Memory B cell (primary cell): Measurements from ENCODE around the gene ZCCHC24.

ENCODE experiments used
- ATAC-seq: fragments of 150-1000 bp; cut with Tn5 transposase; 2 replicates; pipeline ENCODE4 v1.10.0; 2021; ENCODE audit warnings: low read depth, mild to moderate bottlenecking, moderate library complexity
- DNase-seq, 2 donors: peaks; one replicate each; pipeline ENCODE4 v3.0.0; 2022; ENCODE audit warnings: low spot score in 2 of 2
- H3K27ac Mint-ChIP-seq: one replicate; pipeline ENCODE4 v1.8.0; 2022; ENCODE audit warnings: mild to moderate bottlenecking, moderate library complexity, mixed read lengths
- H3K27me3 Mint-ChIP-seq: one replicate; pipeline ENCODE4 v1.8.0; 2022; ENCODE audit warnings: mixed read lengths
- H3K36me3 Mint-ChIP-seq: one replicate; pipeline ENCODE4 v1.8.0; 2022; ENCODE audit warnings: mild to moderate bottlenecking, mixed read lengths
- H3K4me1 Mint-ChIP-seq: one replicate; pipeline ENCODE4 v1.8.0; 2022; ENCODE audit warnings: mixed read lengths
- H3K4me3 Mint-ChIP-seq: one replicate; pipeline ENCODE4 v1.8.0; 2022; ENCODE audit warnings: mild to moderate bottlenecking, moderate library complexity, mixed read lengths
- H3K9me3 Mint-ChIP-seq: one replicate; pipeline ENCODE4 v1.8.0; 2022; ENCODE audit warnings: mixed read lengths

The ZCCHC24 gene

DNA sequence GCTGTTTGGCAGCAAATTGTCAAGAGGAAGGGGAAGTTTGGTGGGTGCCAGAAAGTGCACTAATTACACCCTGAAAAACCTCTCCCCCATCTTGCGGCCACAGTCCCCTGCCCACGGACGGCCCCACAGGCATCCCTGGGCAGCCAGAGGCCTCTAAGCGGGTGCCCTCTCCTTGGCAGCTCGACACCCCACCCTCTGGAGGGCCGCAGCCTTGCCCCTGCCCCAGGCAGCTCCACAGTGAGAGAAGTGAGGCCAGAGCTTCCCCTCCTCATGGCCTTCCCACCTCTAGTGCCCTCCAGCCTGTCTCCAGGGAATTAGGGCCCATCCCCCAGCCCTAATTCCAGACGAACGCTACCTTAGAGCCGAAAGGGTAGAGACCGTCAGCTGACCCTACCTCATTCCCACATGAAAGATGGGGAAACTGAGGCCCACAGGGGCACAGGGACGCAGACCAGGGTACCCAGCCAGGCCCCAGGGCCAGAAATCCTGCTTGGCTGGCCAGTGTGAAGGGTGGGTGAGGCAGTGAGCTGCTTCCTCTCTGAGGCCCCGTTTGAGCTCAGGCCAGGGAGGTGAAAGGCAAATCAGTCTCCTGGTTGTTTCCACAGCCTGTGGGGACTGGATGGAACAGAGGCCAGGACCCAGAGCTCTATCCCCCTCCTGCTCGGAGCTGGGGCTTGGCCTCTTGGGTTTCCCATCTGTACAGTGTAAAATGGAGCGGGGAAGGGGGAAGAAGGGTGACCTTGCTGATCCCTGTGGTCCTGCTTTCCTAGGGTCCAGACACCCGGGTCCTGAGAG lies 10.0 kb downstream of the ZCCHC24 start:
- Mint-ChIP-seq H3K9me3 (no peaks in the 10 kb centered on the region), H3K36me3 (no peaks in the 10 kb centered on the region), H3K4me1 (peaks cover 3% of the 10 kb centered on the region), H3K4me3 (no peak overlapping the region), H3K27ac (no peak overlapping the region), H3K27me3 (peaks cover 7% of the 10 kb centered on the region)
- ATAC-seq = no peak
- DNase-seq = no peak

DNA sequence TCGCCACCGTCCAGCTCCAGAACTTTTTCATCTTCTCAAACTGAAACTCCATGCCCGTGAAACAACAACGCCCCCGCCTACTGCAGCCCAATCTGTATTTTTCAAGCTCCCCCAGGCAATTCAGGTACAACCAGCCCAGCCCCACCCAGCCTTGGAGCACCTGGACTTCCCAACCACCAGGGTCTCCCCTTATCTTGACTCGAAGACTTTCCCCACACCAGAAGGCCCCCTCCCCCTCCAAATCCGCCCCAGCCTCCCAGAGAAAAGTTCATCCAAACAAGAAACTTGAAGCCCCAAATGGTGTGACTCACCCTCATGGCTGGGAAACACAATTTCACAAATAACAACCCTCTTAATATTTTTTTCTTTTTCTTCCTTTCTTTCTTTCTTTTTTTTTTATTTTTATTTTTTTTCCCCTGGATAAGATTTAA lies 10.6 kb downstream of the ZCCHC24 start:
- Mint-ChIP-seq H3K4me1 (peaks cover 3% of the 10 kb centered on the region), H3K27me3 (peaks cover 7% of the 10 kb centered on the region), H3K4me3 (no peak overlapping the region), H3K9me3 (no peaks in the 10 kb centered on the region), H3K27ac (no peak overlapping the region), H3K36me3 (no peaks in the 10 kb centered on the region)
- DNase-seq (no peak), ATAC-seq (no peak)

DNA sequence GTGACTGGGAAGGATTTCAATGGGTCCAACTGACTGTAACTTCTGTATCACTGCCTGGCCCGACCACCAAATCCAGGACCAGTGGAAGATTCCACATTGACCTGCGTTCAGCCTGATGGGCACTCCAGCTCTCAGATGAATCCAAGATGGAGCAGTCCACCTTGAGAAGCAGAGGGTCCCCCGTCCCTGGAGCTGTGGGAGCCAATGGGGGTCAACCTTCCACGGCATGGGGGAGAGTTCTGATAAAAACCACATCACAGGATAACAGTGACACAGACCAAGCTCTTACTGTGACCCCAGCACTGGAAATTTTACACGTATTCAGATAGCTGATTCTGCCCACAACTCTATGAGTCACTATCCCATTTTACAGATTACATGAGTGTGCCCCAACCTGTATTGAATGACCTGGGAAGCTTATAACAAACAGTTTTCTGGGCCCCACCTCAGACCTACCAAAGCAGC lies 11.2 kb downstream of the ZCCHC24 start:
- no peak overlapping the region for H3K27ac Mint-ChIP-seq
- ATAC-seq (no peak), DNase-seq (no peak)
- no peak overlapping the region for H3K4me3 Mint-ChIP-seq
- H3K27me3 Mint-ChIP-seq = peaks cover 7% of the 10 kb centered on the region
- peaks cover 3% of the 10 kb centered on the region for H3K4me1 Mint-ChIP-seq
- no peaks in the 10 kb centered on the region for H3K9me3 Mint-ChIP-seq
- no peaks in the 10 kb centered on the region for H3K36me3 Mint-ChIP-seq

DNA sequence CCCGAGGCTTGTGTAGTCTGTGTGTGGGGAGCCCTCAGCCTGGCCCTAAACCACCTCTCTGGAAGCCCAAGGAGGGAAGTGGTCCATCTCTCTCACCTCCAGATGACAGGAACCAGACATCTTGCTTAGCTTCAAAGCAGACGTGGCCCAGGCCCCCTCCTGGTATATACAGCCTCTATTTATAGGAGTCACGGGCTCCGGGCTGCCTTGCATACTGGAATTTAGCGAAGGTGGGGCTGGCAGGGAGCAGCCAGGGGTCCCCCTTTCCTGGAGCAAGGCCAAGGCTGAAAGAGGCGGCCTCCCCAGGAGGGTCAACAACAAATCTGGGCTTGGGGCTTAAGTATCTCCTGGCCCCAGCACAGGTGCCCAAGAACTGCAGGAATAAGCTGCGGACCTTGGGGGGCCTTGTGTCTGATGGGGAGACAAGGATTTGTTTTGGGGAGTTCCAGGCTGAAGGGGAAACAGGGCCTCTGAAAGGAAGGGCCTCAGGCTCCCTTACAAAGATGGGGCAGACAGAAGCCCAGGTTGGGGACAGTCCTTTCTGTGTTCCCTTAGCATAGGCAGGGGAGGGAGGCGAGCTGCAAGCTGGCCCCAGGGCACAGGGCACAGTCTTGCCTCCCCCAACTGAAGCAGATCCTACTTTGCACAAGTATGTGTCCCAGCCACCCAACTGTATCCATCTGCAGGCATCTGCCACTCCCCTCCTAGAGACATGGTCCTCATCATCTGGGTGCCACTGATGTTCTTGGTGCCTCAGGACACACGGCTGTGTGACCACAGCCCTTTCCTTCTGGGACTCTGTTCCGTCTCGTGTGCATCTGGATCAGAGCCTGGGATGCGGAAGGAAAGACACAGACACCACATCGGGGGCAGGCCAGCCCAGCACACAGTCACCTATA lies 11.9 kb downstream of the ZCCHC24 start:
- Mint-ChIP-seq H3K9me3 (no peaks in the 10 kb centered on the region), H3K27ac (no peak overlapping the region), H3K36me3 (no peaks in the 10 kb centered on the region), H3K4me1 (peaks cover 3% of the 10 kb centered on the region), H3K27me3 (peaks cover 7% of the 10 kb centered on the region), H3K4me3 (no peak overlapping the region)
- ATAC-seq (no peak), DNase-seq (no peak)

DNA sequence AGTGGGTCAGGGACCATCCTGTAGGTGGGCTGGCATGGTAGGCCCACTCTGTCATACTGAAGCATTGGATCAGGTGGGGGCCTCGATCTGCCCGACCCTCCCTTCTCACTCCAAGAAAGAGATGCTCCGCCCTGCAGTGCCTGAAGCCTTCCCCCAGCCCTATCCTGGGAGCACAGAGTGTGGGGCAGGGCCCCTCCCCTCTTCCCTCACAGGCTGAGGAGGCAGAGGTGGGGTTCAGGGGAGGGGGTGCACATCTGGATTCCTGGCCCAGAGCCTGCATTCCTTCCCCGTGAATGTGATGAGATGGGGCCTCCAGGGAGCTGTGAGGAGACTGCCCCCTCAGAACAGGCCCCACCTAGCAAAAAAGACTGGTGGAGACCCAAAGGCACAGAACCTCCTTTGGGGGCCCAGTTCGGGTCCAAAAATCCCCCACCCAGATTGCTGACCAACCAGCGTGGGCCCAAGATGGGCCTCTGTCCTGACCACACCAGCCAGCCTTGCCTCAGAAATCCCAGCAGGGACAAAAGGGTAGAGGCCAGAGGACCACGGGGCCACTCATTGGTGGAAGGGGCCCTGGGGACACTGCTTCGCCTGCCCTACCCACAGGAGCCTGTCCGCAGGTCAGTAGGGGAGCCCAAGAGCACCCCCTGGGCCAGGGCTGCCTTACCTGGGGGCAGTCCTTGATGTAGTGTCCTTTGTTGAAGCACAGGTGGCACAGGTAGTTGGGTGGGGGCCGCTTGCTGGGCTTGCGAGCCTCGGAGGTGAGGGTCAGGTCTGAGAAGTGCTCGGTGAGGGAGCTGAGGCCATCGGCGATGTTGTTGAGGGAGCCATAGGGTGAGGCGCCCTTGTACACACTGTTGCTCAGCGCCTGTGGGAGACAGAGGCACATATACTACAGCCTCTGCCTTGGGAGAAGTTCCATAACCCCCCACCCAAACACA lies 13.3 kb downstream of the ZCCHC24 start:
- DNase-seq (no peak), ATAC-seq (no peak)
- peaks cover 3% of the 10 kb centered on the region for H3K27me3 Mint-ChIP-seq
- no peaks in the 10 kb centered on the region for H3K4me1 Mint-ChIP-seq
- peaks cover 5% of the 10 kb centered on the region for H3K36me3 Mint-ChIP-seq
- no peak overlapping the region for H3K4me3 Mint-ChIP-seq
- peaks cover 5% of the 10 kb centered on the region for H3K9me3 Mint-ChIP-seq
- H3K27ac Mint-ChIP-seq = no peak overlapping the region

DNA sequence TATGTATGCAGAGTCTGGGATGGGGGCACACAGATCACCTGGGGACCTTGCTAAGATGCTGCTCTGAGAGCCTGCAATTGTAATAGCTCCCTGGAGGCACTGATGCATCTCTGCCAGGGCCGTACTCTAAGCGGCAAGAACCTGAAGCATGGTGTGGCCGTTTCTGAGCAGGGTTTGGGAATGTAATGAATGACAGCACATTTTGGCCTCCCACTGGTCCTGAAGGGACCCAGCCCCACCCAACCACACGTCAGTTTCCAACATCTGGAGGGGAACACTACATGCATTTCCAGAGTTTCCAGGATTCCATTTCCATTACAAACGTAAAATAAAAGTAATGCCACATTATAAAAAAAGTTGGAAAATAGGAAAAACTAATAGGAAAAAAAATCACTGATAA lies 14.0 kb downstream of the ZCCHC24 start:
- Mint-ChIP-seq H3K27ac (no peak overlapping the region), H3K9me3 (peaks cover 5% of the 10 kb centered on the region), H3K27me3 (peaks cover 2% of the 10 kb centered on the region), H3K4me3 (no peak overlapping the region), H3K36me3 (peaks cover 5% of the 10 kb centered on the region), H3K4me1 (no peaks in the 10 kb centered on the region)
- no peak for DNase-seq
- ATAC-seq = no peak

DNA sequence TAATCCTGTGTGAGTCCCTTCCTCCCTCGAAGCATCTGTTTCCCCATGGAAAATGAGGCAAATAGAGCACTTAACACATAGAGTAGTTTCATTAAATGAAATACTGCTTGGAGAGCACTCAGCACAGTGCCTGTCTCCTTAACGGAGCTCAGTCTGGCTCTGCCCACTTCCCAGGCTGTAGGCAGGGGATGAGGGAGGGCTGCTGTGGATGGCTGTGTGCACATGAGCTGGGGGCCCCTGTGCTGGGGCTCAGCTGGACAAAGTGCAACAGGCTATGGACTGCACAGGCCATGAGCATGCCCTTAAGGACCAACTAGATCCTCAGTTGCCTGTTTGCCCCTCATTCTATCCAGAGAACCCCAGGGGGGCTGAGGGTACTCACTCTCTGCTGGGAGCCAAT lies 14.5 kb downstream of the ZCCHC24 start:
- peaks cover 5% of the 10 kb centered on the region for H3K9me3 Mint-ChIP-seq
- no peaks in the 10 kb centered on the region for H3K4me1 Mint-ChIP-seq
- no peak for ATAC-seq
- no peak overlapping the region for H3K4me3 Mint-ChIP-seq
- DNase-seq = no peak
- no peak overlapping the region for H3K27ac Mint-ChIP-seq
- H3K36me3 Mint-ChIP-seq = peaks cover 5% of the 10 kb centered on the region
- H3K27me3 Mint-ChIP-seq = no peaks in the 10 kb centered on the region

DNA sequence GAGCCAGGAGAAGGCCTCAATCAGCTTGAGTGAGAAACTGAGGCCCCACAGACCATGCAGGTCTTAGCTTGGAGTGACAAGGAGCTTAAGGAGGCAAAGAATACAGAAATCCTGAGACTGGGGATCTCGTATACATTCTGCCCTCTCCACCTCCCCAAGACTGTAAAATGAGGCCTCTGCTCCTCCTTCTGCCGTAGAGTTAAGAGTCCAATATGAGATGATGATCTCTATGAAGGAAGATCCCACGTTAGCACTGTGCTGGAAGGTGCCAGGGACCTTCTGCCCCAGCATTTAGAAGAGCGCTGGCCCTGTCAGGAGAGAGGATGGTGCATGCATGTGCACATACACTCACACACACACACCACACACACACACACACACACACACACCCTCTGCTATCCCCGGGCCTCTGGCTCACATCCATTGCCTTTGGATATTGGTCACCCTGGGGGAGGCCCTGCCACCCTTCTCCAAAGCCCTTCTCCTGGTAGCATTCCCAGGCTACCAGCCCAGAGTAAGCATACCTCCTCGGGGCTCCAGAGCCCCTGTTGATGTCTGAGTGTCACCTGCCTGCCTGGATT lies 15.0 kb downstream of the ZCCHC24 start:
- Mint-ChIP-seq H3K27ac (no peak overlapping the region), H3K9me3 (peaks cover 5% of the 10 kb centered on the region), H3K4me1 (no peaks in the 10 kb centered on the region), H3K27me3 (no peaks in the 10 kb centered on the region), H3K36me3 (peaks cover 5% of the 10 kb centered on the region), H3K4me3 (no peak overlapping the region)
- no peak for ATAC-seq
- DNase-seq = no peak

DNA sequence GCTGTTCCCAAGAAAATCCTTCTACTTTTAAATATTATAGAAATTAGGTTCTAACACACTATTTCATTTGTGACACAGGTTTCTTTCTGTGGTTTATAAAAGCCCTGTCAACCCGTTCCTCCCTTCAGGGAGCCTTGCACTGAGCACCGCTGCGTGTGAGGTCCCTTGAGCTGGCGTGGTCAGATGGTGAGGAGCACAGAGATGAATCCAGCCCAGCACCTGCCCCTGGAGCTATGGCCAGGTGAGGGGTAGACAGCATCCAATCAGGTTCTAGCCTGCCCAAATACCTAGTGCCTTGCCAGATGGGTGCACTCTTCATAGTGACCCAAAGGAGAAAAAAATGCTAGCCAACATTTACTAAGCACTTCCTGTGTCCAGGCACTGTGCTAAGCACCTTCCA lies 15.7 kb downstream of the ZCCHC24 start:
- Mint-ChIP-seq H3K9me3 (peaks cover 5% of the 10 kb centered on the region), H3K4me1 (no peaks in the 10 kb centered on the region), H3K4me3 (no peak overlapping the region), H3K27me3 (no peaks in the 10 kb centered on the region), H3K36me3 (peaks cover 5% of the 10 kb centered on the region), H3K27ac (no peak overlapping the region)
- no peak for DNase-seq
- no peak for ATAC-seq

DNA sequence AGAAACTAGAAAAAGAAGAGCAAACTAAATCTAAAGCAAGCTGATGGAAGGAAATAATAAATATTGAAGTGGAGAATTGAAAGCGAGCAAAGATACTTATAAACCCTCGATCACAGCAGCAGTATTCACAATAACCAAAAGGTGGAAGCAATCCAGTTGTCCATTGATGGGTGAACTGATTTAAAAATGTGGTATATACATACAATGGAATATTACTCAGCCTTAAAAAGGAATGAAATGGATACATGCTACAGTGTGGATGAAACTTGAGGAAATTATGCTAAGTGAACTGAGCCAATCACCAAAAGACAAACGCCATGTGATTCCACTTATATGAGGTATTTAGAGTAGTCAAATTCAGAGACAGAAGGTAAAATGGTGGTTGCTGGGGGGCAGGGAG lies 17.5 kb downstream of the ZCCHC24 start:
- peaks cover 5% of the 10 kb centered on the region for H3K36me3 Mint-ChIP-seq
- H3K27me3 Mint-ChIP-seq = no peaks in the 10 kb centered on the region
- DNase-seq (no peak), ATAC-seq (no peak)
- H3K4me3 Mint-ChIP-seq = no peak overlapping the region
- H3K4me1 Mint-ChIP-seq = no peaks in the 10 kb centered on the region
- H3K27ac Mint-ChIP-seq = no peak overlapping the region
- H3K9me3 Mint-ChIP-seq = peaks cover 5% of the 10 kb centered on the region

DNA sequence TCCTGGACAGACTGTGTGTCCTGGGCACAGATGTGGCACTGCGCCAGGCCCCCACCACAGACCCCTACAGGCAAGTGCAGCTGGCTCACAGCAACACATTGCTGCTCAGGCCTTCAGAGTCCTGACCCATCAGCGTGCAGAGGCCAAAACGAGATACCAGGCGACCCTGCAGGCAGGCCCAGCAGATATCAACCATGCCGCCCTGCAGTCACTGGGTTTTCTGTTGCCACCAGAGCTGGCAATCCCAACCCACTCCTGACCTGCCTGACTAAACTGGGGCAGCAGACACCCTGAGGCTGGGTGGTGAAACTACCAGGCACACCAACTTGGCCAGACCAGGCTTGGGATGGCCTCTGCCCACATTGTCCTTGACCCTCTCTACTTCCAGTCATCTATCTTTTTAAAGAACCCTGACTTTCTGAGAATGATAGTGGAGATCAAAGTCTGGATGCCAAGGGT lies 20.3 kb downstream of the ZCCHC24 start:
- Mint-ChIP-seq H3K27me3 (no peaks in the 10 kb centered on the region), H3K4me1 (no peaks in the 10 kb centered on the region), H3K27ac (no peak overlapping the region), H3K36me3 (peaks cover 5% of the 10 kb centered on the region), H3K4me3 (no peak overlapping the region), H3K9me3 (peaks cover 5% of the 10 kb centered on the region)
- ATAC-seq (no peak), DNase-seq (no peak)

DNA sequence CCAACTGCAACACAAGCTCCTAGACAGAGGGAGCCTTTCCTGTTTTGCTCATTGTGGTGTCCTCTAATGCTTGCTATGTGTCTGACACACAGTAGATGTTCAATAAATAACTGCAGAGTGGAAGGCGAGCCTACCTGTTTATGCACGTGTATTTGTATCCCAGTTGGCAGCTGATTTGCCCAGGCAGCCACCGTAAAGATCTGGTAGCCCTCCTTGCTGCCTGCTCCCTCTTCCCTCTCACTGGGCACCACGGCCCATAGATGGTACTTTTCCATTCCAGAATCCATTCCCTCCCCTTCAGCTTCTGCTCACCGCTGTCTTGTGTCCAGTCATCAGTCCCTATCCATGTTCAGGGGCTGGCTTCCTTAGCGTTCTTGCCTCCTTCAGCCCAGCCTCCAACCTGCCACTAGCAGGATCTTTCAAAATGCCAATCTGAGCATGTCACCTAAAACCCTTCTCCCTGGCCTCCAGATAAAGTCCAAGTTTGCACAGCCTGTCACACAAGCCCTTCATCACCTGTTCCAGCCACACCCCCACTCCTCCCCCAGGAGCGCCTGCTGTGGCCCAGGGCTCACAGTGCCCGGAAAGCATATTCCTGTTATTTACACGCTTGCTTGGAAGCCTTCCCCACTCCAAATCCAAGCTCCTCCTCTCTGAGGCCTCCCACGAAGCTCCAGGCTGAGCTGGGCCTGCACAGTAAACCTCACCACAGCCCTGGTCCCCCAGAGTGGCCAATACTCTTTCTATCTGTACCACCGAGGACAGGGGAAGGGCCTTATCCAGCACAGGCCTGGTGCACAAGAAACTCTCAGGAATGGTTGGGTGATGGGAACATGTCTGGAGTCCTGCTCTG lies 21.0 kb downstream of the ZCCHC24 start:
- H3K27ac Mint-ChIP-seq = no peak overlapping the region

More for the DNA sequence above, 21.0 kb downstream of the ZCCHC24 start:
- Mint-ChIP-seq H3K4me3 (no peak overlapping the region), H3K4me1 (peaks cover 3% of the 10 kb centered on the region), H3K36me3 (peaks cover 5% of the 10 kb centered on the region), H3K27me3 (no peaks in the 10 kb centered on the region), H3K9me3 (peaks cover 5% of the 10 kb centered on the region)
- ATAC-seq = no peak
- no peak for DNase-seq
